Stimulated activated CD4-positive, alpha-beta T cell treated with anti-CD3 and anti-CD28 coated beads, Interleukin-15, amount 100 ng/mL, for 48 hours (primary cell): Measurements from ENCODE around the gene MDM2.
A peak's percentile ranks its signal among the peaks of the same experiment; 100 is the strongest.

Source experiments
- DNase-seq, 2 donors: peaks; one replicate each; pipeline ENCODE4 v3.0.0-alpha.2; 2020; ENCODE audit warnings: low read depth in 2 of 2

MDM2 gene

DNA sequence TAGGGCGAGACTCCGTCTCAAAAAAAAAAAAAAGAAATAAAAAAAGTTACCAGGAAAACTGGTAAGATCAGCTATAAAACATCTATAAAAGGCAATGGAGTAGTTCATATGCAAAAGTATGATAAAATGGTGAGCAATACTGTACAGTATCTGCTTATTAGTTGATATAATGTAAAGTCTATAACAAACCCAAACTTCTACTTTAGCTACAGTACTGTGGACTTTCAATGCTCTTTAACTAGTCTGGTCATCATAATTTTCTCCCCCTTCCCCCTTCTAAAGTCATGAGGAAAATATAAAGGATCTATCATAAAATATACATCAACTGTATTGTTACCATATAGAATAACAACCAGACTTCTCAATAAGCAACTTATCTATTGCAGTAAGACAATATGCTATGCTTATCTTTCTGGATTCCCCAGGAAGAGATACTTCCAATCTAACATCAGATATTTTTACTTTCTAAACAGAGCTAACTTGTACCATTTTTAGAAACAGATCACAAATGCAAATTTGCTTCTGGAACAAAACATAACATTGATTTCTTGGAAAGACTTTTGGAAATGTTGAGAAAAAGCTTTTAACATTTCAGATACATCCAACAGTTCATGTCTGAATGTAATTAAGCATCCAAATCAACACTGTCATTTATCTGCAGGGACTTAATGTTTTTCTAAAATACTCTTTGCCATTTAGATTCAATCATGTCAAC is 43.8 kb downstream of the MDM2 start:
- DNase-seq = no peak

DNA sequence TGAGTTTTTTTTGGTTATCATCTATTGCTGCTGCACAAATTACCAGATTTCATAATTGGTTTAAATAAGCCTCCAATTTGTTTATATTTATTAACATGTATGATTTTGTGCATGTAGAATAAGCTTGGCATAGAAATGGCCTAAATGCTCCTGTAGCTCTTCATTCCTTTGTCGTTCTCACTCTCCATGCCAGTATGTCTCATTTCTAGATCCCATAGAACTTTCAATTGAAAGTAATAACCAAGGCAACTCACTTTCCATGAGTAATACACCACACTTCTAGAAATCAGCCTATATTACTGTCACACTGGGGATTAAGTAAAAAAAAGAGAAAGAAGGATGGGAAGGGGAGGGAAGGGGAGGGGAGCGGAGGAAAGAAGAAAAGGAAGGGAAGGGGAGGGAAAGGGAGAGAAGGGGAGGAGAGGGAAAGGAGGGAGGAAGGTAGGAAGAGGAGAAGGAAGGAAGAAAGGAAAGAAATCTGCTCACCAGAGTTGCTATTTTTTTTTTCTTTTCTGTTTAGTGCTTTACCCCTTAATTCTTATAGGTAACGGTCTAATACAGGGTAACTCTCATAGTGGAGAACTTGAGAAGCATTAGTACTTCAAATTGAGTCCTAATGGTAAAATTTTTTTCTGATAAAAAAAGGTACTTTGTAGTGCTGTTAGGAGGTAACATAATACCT is 45.6 kb downstream of the MDM2 start:
- no peak for DNase-seq

DNA sequence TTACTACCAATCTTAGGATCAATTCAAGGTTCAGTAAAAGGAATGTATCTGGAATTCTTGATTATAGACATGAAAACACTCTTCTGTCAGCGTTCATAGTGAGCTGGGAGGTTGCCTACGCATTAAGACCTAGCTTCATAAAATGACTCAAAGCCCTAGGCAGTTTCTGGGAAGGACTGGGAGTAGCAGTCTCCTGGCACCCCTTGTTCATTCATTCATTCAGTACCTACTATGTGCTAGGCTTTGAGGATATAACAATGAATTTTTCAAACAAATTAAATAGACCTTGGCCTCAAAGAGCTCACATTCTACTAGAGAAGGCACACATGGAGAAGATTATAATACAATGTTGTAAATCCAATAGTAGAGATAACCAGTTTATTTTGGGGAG is 46.1 kb downstream of the MDM2 start:
- no peak for DNase-seq

DNA sequence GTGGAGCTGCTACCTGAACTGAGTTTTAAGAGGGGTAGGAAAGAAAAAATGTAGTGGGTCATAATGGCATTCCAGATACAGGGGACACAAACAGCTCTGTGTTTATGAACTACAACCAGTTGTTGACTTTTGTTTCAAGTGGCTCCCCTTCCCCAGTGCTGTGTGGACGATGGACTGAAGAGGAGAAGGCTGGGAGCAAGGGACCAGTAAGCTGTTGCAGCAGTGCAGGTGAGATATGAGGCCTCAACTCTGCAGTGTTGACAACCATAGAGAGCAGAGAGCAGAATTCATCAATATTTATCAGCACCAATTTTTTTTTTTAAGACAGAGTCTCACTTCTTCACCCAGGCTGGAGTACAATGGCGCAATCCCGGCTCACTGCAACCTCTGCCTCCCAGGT is 46.6 kb downstream of the MDM2 start:
- DNase-seq = no peak

DNA sequence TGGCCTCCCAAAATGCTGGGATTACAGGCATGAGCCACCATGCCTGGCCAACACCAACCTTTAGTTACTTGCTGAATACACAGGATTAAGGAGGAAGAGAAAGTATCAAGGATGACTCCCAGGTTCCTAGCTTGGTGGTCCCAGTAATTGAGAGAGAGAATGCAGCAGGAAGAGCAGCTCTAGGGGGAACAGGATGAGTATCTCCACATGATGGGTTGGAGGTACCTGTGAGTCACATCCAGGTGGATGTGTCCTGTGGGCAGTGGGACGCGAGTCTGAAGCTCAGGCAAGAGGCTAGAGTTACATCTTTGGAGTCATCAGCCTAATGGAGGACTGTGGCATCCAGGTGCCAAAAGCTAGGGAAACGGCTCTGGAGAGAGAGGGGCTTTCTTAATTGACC is 47.1 kb downstream of the MDM2 start:
- no peak for DNase-seq

DNA sequence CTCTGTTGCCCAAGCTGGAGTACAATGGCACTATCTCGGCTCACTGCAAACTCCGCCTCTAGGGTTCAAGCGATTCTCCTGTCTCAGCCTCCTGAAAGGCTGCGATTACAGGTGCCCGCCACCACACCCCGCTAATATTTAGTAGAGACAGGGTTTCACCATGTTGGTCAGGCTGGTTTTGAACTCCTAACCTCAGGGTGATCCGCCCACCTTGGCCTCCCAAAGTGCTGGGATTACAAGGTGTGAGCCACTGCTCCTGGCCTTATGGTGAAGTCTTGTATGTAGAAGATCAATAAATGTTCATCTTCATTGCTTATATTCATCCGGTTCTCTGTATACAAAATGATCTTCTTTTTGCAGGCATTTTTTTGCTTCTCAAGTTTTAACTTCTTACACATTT is 47.8 kb downstream of the MDM2 start:
- DNase-seq = no peak

DNA sequence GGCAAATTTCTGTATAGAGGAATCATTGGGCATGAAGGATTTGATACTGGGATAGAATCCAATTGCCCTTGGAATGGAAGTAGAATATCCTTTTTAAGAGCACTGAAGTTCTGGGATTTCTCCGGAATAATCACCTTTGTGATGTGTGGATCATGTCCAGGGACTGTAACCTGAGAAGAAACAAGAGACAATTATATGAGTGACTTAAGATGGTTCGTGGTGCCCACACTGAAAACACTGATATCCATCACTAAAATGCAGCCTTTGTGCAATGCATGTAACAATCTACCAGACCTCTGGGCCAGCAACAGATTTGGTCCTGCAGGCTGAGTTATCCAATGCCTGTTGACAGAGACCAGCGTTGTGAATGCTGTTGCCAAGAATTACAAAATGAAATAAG is 48.5 kb downstream of the MDM2 start:
- no peak for DNase-seq

DNA sequence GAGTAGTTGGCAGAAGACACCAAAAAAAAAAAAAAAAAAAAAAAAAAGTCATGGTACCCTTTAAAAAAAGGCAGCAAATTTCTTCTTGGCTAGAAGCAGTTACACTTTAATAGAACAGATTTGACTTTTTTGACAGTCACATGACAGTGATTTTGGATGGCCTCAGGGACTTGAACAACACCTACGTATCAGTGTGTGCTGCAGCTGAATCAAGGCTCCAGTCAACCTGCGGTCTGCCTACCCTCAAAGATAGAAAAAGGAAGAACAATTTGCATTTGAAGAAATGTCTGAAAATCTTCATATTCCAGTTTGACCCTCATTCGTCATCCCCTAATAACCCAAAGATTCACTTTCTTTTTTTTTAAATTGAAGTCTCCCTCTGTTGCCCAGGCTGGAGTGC is 53.9 kb downstream of the MDM2 start:
- DNase-seq = no peak

DNA sequence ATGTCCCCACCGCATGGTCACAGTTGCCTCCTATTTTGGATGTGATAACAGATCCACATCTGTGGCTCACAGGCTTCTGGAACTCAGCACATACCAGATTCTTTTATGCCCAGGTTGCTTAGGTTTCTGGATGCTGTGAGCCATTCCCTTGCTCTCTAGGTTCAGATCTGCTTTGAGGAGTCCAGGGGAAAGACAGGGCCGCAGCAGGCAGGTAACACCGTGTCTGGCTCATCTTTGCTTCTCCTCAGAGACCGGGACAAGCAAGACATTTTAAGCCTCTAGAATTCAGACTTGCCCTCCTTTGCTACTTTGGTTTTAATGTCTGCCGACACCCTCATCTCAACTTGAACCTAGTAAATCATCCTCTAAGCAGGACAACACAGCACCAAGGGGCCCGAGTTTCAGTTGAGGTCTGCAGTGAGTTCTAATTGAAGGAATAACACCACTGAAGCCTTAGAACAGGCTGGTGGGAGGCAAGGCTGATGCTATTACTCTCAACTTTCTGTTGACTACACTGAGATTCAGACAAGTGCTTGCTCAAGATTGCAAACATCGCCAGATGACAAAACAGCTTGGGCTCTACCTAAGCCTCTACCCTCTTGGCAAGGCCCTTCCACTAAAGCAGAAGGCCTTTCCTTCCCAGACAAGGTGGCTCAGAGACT is 55.3 kb downstream of the MDM2 start:
- no peak for DNase-seq

DNA sequence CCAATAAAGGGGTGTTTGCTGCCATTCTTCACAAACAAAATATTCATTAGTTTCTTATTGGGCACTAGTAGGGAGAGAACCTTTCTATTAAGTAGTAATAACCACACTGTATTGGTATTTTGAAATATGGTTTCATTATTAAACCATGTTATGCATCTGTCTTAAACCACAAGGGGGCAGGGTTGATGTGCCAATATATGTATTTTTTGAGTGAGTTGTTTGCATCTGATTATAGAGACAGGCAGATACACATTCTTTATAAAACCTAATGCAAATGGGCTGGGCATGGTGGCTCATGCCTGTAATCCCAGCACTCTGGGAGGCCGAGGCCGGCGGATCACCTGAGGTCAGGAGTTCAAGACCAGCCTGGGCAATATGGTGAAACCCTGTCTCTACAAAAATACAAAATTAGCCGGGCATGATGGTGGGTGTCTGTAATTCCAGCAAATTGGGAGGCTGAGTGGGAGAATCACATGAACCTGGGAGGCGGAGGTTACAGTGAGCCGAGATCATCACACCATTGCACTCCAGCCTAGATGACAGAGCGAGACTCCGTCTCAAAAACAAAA is 56.0 kb downstream of the MDM2 start:
- DNase-seq = peak in 1 of 2 donors; percentile 3

DNA sequence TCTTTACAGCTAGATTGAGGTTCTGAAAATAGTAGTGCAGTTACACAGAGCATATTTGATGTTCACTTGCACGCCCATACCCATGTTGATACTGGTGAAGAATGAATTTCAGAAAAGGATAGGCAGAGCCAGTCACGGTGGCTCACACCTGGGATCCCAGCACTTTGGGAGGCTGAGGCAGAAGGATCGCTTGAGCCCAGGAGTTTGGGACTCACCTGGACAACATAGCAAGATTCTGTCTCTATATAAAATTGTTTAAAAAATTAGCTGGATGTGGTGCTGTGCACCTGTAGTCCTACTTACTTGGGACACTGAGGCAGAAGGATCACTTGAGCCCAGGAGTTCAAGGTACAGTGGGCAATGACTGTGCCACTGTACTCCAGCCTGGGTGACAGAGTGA is 56.6 kb downstream of the MDM2 start:
- DNase-seq = no peak

DNA sequence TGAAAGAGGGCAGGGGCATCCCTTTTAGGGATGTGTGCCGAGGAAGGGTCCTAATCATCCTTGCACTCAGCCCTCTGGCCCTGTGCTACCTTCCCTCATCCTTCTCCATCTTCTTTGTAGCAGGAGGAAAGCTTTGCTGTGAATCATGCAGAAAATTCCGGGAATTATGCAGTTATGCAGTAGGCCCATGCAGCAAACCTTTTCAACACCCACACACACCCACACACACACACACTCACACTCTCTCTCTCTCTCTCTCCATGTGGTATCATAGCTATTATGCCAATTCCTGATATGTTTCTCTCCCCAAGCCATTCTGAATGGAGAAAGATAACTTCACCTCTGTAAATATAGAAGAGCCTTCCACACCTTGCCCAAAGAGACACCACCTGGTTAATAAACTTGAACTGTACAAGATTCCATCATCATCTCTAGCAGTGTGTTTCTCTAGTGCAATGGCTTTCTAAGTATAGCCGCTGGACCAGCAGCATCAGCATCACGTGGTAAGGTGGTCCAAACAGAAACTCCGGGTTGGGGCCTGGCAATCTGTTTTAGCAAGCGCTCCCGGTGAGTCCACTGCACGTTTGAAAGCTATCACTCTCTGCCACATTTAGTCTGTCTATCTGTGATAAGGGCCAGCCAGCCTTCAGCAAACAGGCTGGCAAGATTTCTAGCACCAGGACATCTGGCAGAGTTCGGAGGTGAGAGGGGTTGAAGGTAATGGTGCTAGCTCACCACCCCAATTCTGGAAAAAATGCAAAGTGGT is 57.6 kb downstream of the MDM2 start:
- DNase-seq = no peak

DNA sequence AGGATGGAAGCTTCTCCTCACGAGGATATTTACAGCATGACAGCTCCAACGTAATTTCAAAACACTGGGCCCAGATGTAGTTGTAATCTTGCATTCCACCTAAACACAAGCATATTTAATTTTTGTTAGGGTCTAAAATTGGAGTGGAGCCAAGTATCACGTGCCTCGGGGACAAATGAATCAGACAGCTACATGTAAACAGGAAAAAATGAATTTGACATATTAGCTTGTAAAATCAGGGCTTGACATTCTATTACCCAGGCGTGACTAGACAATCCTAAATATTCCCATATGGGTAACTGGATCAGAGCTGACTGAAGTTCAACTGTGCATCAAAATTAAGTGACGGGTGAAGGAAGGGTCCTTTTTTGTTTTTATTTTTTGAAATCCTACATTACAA is 59.0 kb downstream of the MDM2 start:
- no peak for DNase-seq

DNA sequence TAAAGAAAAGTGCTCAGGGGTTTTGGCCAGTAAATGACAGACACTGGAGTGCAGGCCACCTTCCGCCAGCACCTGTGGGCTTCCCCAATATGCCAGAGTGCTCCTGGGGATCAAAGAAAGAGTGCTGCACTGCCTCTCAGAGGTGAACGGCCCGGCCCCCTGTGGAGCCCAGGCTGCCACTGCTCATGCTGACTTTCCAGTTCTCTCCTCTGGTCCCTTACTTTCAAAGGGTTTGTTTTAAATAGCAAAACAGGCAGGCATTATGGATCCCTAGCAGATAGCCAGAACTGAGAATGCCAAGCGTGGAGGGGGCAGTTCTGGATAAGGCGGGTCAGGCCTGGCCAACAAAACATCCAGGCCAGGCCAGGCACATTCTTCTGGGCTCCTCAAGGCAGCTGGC is 59.6 kb downstream of the MDM2 start:
- no peak for DNase-seq

DNA sequence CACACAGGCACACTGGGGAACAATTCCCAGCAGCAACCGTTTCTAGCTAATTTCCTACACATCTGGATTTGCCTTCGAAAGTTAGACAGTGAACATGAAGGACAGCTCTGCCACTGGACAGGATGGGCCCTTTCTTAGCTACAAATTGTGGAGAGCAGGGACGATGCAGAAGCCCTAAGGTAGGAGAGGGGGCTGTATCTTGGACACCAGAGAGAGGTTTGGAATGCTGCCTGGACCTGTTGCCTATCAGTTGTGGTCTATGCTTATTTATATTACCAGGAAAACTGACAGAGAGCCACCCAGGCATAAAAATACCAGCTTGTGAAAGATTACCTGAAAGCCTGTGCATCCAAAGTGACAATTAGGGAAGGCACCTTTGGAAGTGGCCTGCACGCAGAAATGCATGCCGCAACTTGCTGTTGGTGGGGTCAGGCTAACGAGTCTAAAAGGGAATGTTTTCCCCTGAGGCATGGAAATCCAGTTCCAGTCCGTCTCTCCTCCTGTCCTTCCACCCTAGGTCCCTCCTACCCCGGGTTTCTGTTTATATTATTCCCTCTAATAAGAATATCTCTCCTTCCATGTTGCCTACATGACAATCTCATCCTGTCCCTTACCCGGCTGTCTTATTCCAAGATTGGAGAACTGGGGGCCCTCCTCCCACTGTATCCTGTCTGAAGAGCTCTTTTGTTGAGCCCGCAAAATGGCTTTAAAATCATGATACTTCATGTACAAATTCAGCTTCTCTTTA is 60.2 kb downstream of the MDM2 start:
- DNase-seq = no peak

DNA sequence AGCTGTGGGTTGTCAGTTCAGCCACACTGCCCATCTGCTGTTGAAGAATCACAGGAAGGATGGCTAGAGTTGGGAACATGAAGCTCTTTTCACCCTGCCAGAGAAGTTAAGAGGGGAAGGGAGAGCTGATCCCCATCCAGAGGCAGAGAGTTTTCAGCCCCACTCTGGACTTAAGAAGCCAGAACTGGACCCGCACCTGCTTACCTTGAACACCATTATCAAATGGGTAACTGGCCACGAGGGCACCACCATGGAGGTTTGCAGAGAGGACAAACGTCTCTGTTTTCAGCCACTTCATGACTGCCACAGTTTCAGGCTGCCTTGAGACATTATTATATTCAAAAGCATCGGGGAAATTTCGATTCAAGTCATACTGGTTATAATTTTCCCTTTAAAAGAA is 62.0 kb downstream of the MDM2 start:
- no peak for DNase-seq

DNA sequence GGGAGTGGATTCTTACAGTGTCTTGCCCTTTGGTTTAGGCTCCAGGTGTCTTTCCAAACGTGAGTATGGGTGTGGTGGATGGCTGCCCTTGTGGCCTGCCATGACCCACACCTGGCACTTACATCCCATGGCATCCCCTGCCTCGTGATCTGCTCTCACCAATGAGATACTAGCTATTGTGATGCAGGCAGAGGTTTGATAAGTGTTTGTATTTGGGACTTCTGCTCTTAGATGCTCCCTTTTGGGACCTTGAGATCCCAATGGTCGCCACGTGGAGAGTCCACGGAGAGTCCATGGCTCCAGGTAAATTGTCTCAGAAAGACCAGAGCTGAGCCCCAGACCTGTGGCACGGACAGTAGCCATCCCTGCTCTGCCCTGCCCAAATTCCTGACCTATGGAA is 62.5 kb downstream of the MDM2 start:
- no peak for DNase-seq

DNA sequence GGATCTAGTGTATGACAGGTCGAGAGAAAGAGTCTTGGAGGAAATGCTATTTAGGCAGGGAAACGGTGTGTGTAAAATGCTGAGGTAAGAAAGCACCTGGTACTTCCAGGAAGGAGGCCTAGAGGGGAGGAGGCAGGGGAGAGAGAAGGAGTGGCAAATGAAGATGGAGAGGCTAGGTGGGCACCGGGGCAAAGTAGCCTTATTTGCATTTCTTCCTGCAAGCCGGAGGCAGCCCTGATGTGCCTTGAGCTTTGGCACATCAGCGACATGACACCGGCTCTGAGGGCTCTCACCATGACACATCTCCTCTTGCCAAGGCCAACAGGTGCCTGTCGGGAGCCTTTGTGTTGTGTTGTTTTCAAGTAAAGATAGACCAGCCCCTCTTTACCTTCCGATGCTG is 63.4 kb downstream of the MDM2 start:
- no peak for DNase-seq

DNA sequence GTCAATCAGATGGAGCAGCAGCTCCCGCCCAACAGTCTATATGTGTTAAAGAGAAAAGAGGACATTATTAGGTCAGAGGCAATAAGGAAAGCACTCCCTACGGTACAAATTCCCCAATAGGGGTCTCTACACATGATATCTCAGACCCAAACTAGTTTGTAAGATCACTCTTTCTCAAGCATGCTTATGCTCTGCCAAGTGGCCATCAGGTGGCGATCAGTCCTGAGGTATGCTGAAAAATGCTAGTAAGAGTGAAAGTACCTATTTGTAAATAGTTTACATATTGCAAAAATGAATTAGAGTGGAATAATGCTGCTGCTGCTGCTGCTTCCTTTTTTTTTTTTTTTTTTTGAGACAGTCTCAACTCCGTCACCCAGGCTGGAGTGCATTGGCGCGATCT is 63.9 kb downstream of the MDM2 start:
- no peak for DNase-seq

DNA sequence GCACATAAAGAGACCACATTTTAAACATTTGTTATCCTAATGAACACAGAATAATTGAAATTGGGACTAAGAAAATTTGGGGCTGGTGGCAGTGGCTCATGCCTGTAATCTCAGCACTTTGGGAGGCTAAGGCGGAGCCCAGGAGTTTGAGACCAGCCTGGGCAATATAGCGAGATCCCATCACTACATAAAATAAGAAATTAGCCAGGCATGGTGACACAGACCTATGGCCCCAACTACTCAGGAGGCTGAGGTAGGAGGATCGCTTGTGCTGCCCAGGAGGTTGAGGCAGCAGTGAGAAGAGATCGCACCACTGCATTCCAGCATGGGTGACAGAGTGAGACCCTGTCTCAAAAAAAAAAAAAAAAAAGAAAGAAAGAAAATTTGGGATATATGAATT is 65.3 kb downstream of the MDM2 start:
- DNase-seq = no peak

DNA sequence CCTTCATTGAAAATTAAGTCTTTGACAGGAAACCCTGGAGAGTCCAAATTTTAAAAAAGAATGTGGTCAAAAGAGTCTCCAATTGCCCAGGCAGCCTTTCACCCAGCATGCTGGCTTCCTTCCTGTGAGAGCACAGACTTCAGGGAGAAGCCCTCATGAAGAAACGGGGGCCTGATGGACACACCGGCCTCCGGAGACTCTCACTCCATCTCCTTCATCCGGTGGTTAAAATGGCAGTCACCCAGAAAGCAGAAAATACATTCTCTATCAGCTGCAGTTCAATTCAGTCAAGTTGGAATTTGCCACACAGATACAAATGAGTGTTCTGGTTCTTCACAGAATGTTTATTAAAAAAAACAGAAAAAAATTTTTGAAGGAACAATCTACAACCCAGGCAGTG is 68.5 kb downstream of the MDM2 start:
- DNase-seq = no peak

DNA sequence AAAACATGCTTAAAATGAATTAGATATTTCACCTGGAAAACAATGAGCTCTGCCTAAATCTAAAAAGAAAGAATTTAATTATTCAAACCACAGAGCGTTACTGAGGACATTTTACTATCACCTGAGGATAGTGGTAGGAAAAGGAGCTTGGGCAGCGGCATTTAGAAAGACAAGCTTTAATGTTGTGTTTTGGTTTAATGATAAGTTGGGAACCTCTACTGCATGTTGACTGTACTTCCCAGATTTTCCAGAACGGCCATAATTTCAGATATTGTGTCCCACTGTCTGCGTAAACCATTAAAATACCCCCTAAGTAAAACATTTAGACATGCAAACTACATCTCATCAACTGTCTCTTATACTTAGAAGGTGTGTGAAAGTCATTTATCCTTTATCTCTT is 69.6 kb downstream of the MDM2 start:
- no peak for DNase-seq
